Measurements from ENCODE around the gene NDUFB8.

Gene NDUFB8

DNA sequence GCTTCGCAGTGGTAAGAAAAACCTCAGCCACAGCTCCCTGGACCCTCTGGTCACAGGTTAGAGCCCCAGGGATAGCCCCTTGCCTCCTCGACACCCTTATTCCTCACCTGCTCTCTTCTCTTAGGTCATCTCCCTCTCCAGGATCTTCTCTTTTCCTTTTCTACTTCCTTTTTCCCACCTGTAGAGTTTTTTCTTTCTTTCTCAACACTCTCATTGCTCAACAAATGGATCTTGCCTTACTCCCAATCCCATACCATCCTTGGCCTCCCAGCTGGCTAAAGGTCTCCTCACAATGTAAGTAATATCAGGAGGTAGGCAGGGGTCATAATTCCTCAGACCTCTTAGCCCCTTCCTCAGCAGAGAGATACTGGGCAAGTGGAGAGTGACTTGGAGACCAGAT is 49.7 kb downstream of the NDUFB8 start:
- no peak for TF ChIP-seq POLR2AphosphoS5 (IDR thresholded peaks at IDR 0.05; ENCODE audit: low read depth)
- TF ChIP-seq, protein P1, sequence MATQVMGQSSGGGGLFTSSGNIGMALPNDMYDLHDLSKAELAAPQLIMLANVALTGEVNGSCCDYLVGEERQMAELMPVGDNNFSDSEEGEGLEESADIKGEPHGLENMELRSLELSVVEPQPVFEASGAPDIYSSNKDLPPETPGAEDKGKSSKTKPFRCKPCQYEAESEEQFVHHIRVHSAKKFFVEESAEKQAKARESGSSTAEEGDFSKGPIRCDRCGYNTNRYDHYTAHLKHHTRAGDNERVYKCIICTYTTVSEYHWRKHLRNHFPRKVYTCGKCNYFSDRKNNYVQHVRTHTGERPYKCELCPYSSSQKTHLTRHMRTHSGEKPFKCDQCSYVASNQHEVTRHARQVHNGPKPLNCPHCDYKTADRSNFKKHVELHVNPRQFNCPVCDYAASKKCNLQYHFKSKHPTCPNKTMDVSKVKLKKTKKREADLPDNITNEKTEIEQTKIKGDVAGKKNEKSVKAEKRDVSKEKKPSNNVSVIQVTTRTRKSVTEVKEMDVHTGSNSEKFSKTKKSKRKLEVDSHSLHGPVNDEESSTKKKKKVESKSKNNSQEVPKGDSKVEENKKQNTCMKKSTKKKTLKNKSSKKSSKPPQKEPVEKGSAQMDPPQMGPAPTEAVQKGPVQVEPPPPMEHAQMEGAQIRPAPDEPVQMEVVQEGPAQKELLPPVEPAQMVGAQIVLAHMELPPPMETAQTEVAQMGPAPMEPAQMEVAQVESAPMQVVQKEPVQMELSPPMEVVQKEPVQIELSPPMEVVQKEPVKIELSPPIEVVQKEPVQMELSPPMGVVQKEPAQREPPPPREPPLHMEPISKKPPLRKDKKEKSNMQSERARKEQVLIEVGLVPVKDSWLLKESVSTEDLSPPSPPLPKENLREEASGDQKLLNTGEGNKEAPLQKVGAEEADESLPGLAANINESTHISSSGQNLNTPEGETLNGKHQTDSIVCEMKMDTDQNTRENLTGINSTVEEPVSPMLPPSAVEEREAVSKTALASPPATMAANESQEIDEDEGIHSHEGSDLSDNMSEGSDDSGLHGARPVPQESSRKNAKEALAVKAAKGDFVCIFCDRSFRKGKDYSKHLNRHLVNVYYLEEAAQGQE (IDR thresholded peaks at IDR 0.05; ENCODE audit: insufficient replicate concordance, low read depth): no peak
- no peak for TF ChIP-seq GABPA (IDR thresholded peaks at IDR 0.05; ENCODE audit: low read depth)
- TF ChIP-seq, protein P2, sequence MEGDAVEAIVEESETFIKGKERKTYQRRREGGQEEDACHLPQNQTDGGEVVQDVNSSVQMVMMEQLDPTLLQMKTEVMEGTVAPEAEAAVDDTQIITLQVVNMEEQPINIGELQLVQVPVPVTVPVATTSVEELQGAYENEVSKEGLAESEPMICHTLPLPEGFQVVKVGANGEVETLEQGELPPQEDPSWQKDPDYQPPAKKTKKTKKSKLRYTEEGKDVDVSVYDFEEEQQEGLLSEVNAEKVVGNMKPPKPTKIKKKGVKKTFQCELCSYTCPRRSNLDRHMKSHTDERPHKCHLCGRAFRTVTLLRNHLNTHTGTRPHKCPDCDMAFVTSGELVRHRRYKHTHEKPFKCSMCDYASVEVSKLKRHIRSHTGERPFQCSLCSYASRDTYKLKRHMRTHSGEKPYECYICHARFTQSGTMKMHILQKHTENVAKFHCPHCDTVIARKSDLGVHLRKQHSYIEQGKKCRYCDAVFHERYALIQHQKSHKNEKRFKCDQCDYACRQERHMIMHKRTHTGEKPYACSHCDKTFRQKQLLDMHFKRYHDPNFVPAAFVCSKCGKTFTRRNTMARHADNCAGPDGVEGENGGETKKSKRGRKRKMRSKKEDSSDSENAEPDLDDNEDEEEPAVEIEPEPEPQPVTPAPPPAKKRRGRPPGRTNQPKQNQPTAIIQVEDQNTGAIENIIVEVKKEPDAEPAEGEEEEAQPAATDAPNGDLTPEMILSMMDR (IDR thresholded peaks at IDR 0.05; ENCODE audit: insufficient read depth, low read length): no peak
- no peak for TF ChIP-seq SPI1 (IDR thresholded peaks at IDR 0.05; ENCODE audit: borderline replicate concordance, low read depth)
- no peaks in the 10 kb centered on the region for H3K27me3 ChIP-seq (ENCODE audit: insufficient read depth, poor library complexity, severe bottlenecking)

DNA sequence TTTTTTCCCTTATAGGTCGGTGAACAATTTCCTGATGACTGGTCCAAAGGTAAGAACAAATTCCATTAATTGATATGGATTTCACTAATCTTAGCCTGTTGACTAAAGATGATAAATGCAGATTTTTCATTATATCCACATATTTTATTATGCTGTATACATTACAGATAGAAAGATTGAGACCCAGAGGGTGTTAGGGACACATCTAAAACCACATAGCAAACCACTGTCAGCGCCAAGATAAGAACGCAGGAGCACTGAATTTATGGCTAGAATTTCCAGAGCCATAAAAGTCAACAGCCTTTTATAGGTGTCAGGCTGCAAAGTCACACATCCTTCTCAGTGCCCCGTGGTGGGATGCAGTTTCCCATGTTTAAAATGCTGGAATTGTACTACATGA is 50.6 kb downstream of the NDUFB8 start:
- Histone ChIP-seq H3K27ac (replicated peaks) (no peak overlapping the region), H3K27me3 (ENCODE audit: insufficient read depth, poor library complexity, severe bottlenecking) (no peaks in the 10 kb centered on the region)
- DNase-seq (ENCODE audit: low read depth in 1 of 2, low spot score in 1 of 2): no peak

More for the DNA sequence above, 49.7 kb downstream of the NDUFB8 start:
- H3K4me3 ChIP-seq (replicated peaks; ENCODE audit: insufficient read depth, low read length): no peak overlapping the region
- H3K27ac ChIP-seq (replicated peaks): no peak overlapping the region
- DNase-seq (ENCODE audit: low read depth in 1 of 2, low spot score in 1 of 2): no peak

DNA sequence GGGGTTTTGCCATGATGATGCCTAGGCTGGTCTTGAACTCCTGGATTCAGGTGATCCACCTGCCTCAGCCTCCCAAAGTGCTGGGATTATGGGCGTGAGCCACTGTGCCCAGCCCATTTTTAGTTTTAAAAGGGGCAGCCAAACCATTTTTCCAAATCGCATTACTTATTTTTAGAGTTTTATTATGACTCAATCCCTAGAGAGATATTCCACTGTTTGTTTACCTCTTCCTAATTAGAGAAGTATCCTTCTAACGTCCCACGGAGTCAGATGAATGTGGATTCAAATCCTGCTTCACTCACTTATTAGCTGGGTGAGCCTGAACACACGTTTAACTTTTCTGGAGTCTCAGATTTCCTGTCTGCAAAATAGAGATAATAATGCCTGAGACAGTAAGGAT is 51.7 kb downstream of the NDUFB8 start:
- H3K27ac ChIP-seq (replicated peaks): no peak overlapping the region
- no peak for DNase-seq (ENCODE audit: low read depth in 1 of 2, low spot score in 1 of 2)

More for the DNA sequence above, 50.6 kb downstream of the NDUFB8 start:
- TF ChIP-seq, protein P2 (IDR thresholded peaks at IDR 0.05; ENCODE audit: insufficient read depth, low read length): no peak
- TF ChIP-seq, protein P1 (IDR thresholded peaks at IDR 0.05; ENCODE audit: insufficient replicate concordance, low read depth): no peak
- TF ChIP-seq GABPA (IDR thresholded peaks at IDR 0.05; ENCODE audit: low read depth): no peak
- TF ChIP-seq POLR2AphosphoS5 (IDR thresholded peaks at IDR 0.05; ENCODE audit: low read depth): no peak
- no peak for TF ChIP-seq SPI1 (IDR thresholded peaks at IDR 0.05; ENCODE audit: borderline replicate concordance, low read depth)
- no peak overlapping the region for H3K4me3 ChIP-seq (replicated peaks; ENCODE audit: insufficient read depth, low read length)

More for the DNA sequence above, 51.7 kb downstream of the NDUFB8 start:
- H3K27me3 ChIP-seq (ENCODE audit: insufficient read depth, poor library complexity, severe bottlenecking): no peaks in the 10 kb centered on the region
- no peak overlapping the region for H3K4me3 ChIP-seq (replicated peaks; ENCODE audit: insufficient read depth, low read length)
- no peak for TF ChIP-seq GABPA (IDR thresholded peaks at IDR 0.05; ENCODE audit: low read depth)
- TF ChIP-seq, protein P2 (IDR thresholded peaks at IDR 0.05; ENCODE audit: insufficient read depth, low read length): no peak
- no peak for TF ChIP-seq SPI1 (IDR thresholded peaks at IDR 0.05; ENCODE audit: borderline replicate concordance, low read depth)

Data from HL-60 (cell line).